GM12875 (cell line): ENCODE measurements around the gene ARHGEF19.
"Not testable (repeated sequence)": the region's sequence is repeated elsewhere in the genome, so short reads cannot be mapped to it uniquely, and the experiment has no call there.

Source experiments
- H3K4me3 ChIP-seq: one replicate; pipeline ENCODE4 v1.5.1; 2011; ENCODE audit warnings: low read depth, low read length, control low read depth
- TF ChIP-seq, protein P1 (sequence below): IDR thresholded peaks from 2 replicates; pipeline ENCODE4 v1.5.1; 2011; ENCODE audit warnings: low read depth, mild to moderate bottlenecking, control low read depth, inconsistent platforms, low read length, moderate library complexity, borderline replicate concordance; ENCODE audit not compliant: insufficient read depth

ARHGEF19 gene

DNA sequence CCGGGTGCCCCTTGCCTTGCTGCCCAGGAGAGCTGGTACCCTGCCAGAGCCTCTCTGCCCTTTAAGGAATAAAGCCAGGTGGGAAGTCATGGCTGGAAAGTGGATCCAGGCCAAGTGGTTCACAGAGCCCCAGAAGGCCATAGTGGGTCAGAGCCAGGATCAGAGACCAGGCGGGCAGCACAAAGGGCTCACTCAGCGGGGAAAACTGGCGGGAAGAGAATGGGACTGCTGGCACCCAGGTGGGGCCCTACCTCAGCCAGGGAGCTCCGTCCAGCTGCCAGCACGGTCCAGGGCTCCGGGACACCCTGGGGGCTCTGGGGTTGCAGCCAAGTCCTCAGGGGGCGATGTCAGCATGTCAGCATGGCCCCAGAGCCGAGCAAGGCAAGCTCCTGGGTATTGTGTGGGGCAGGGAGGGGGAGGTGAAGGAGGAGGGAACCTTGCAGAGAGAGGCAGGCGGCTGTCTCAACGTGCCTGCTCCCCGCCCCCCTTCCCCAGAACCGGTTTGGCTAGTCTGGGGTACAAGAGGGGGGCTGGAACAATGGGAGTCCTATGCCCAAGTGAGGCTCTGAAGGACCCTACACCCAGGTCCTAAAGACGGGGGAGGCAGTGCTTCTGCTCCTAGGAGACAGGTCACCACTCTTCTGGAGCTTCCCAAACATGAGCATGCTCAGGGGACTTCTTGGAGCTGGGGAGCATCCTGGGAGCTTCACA, at the start of gene ARHGEF19:
ARHGEF19 (minus strand) TSS at position 402 of the 711 bp plus-strand sequence. CDS start 3,598 bp downstream, outside the sequence.
- TF ChIP-seq, protein P1, sequence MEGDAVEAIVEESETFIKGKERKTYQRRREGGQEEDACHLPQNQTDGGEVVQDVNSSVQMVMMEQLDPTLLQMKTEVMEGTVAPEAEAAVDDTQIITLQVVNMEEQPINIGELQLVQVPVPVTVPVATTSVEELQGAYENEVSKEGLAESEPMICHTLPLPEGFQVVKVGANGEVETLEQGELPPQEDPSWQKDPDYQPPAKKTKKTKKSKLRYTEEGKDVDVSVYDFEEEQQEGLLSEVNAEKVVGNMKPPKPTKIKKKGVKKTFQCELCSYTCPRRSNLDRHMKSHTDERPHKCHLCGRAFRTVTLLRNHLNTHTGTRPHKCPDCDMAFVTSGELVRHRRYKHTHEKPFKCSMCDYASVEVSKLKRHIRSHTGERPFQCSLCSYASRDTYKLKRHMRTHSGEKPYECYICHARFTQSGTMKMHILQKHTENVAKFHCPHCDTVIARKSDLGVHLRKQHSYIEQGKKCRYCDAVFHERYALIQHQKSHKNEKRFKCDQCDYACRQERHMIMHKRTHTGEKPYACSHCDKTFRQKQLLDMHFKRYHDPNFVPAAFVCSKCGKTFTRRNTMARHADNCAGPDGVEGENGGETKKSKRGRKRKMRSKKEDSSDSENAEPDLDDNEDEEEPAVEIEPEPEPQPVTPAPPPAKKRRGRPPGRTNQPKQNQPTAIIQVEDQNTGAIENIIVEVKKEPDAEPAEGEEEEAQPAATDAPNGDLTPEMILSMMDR: no peak
- no peak within 1 kb of the TSS for H3K4me3 ChIP-seq

DNA sequence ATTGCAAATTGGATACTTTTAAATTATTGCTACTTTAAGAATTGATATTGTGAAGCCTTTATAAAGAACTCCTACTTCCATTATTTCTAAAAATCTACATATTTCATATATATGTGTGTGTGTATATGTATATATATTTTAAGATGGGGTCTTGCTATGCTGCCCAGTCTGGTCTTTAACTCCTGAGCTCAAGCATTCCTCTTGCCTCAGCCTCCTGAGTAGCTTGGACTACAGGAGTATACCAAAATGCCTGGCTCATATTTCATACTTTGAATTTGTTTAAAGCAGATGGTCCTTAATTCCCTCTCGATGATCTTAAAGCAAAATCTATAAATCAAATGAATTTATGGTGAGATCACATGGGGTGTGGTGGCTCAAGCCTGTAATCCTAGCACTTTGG, 49.6 kb upstream of the ARHGEF19 start:
- TF ChIP-seq, protein P1: no peak
- no peak overlapping the region for H3K4me3 ChIP-seq

- no peak overlapping the region for H3K4me3 ChIP-seq
- TF ChIP-seq, protein P1: no peak
Measured at GRCh38 chr1:16260814-16261213, 48.4 kb upstream of the ARHGEF19 start.

- TF ChIP-seq, protein P1: no peak
- H3K4me3 ChIP-seq: no peak overlapping the region
Measured at GRCh38 chr1:16258591-16259135, 46.2 kb upstream of the ARHGEF19 start.

GRCh38 chr1:16257968-16258367, 45.5 kb upstream of the ARHGEF19 start:
- TF ChIP-seq, protein P1: no peak

GRCh38 chr1:16257556-16257955, 45.1 kb upstream of the ARHGEF19 start:
- not testable (repeated sequence) for H3K4me3 ChIP-seq

More at GRCh38 chr1:16257968-16258367, 45.5 kb upstream of the ARHGEF19 start:
- H3K4me3 ChIP-seq: no peak overlapping the region

GRCh38 chr1:16256478-16256877, 44.0 kb upstream of the ARHGEF19 start:
- TF ChIP-seq, protein P1: no peak
- H3K4me3 ChIP-seq: no peak overlapping the region
